Measurements from ENCODE around the gene MUC15.

GRCh38 chr11:26599876-26600434, 27.9 kb upstream of the MUC15 start:
- TF ChIP-seq POLR2A (IDR thresholded peaks at IDR 0.05) = no peak
- TF ChIP-seq CTCF (IDR thresholded peaks at IDR 0.05) = no peak

Measured in right lobe of liver (tissue), 4 donors.